K562 (cell line): Measurements from ENCODE around the gene PROM2. TPM values are rescaled to one million over a fixed set of nuclear protein-coding genes. Genes with fewer than 3 reads are reported as not detected.

ENCODE experiments used
- ETV6 ChIP-seq, 3 experiments: fragments of 150-350 bp in 1 of 3; sonication (generic) in 1 of 3; formaldehyde crosslinking in 1 of 3; IDR thresholded peaks; 2 replicates each; pipeline versions ENCODE4 v1.6.1 to v1.8.0; 2014 to 2022; ENCODE audit warnings: borderline replicate concordance in 2 of 3, low read depth in 2 of 3, antibody characterized with exemption in 1 of 3, low read length in 1 of 3, mild to moderate bottlenecking in 1 of 3, missing genetic modification reagents in 1 of 3
- PCBP1 ChIP-seq: fragments of 200-400 bp; formaldehyde crosslinking; IDR thresholded peaks from 2 replicates; pipeline ENCODE4 v1.6.1; 2018; ENCODE audit warnings: mild to moderate bottlenecking, low read depth, low read length; ENCODE audit not compliant: poor library complexity, severe bottlenecking
- PPARD ChIP-seq: fragments of 250-450 bp; sonication (Bioruptor Pico); IDR thresholded peaks from 2 replicates; pipeline ENCODE4 v1.8.0; 2022; ENCODE audit warnings: inconsistent platforms, mild to moderate bottlenecking, moderate library complexity
- RUNX1 ChIP-seq: sonication (generic); IDR thresholded peaks from 2 replicates; pipeline ENCODE4 v1.6.1; 2016; ENCODE audit warnings: antibody characterized with exemption, low read depth
- ZBTB8A ChIP-seq: fragments of 450-650 bp; IDR thresholded peaks from 2 replicates; pipeline ENCODE4 v1.6.1; 2018; ENCODE audit warnings: mild to moderate bottlenecking, moderate library complexity; ENCODE audit not compliant: partially characterized antibody
- polyA plus RNA-seq, 8 experiments: library from polyadenylated mRNA; depleted of rRNA in 4 of 8; stranded (reverse) in 5 of 8; unstranded in 3 of 8; fragments of >200 nt; fragmentation: Nextera tagmentation in 2 of 8; fragmentation: Illumina TruSeq in 1 of 8; extraction: Ambion mirVana in 2 of 8; extraction: Trizol in 1 of 8; gene quantifications; 2 replicates each; pipeline versions ENCODE4 v1.2.1 to v1.2.3, GENCODE V29; 2011 to 2014; ENCODE audit warnings: inconsistent platforms in 1 of 8, missing spikeins in 1 of 8
- total RNA-seq, 7 experiments: library from RNA; depleted of rRNA in 6 of 7; stranded (reverse); fragments of >200 nt in 6 of 7; fragmentation: Illumina TruSeq in 2 of 7; extraction: Trizol in 2 of 7; gene quantifications; 2 replicates each; pipeline versions ENCODE4 v1.2.1 to v1.2.3, GENCODE V29; 2011 to 2021; ENCODE audit warnings: low replicate concordance in 1 of 7
- TF ChIP-seq, protein P1 (sequence below), 3 experiments: fragments of 200-800 bp in 1 of 3; fragments of 250-450 bp in 1 of 3; fragments of 450-650 bp in 1 of 3; sonication (Bioruptor Pico) in 1 of 3; sonication (Bioruptor generic) in 1 of 3; formaldehyde crosslinking in 1 of 3; IDR thresholded peaks; 2 replicates each; pipeline versions ENCODE4 v1.6.1 to v1.8.0; 2016 to 2022; ENCODE audit warnings: mild to moderate bottlenecking in 2 of 3, missing genetic modification characterization in 2 of 3, missing compliant biosample characterization in 1 of 3, moderate library complexity in 1 of 3
- TF ChIP-seq, protein P2 (sequence below): sonication (generic); formaldehyde crosslinking; IDR thresholded peaks from 2 replicates; pipeline ENCODE4 v1.9.0; 2022; ENCODE audit warnings: mild to moderate bottlenecking, missing genetic modification reagents
- TF ChIP-seq, protein P3 (sequence below): fragments of 450-650 bp; IDR thresholded peaks from 2 replicates; pipeline ENCODE4 v1.6.1; 2016; ENCODE audit warnings: mild to moderate bottlenecking

Gene PROM2
- total and polyA plus RNA-seq, 9 of the 15 experiments (the other 6 are each of a cell fraction or from before 2014, with no cell fraction given): not detected

DNA sequence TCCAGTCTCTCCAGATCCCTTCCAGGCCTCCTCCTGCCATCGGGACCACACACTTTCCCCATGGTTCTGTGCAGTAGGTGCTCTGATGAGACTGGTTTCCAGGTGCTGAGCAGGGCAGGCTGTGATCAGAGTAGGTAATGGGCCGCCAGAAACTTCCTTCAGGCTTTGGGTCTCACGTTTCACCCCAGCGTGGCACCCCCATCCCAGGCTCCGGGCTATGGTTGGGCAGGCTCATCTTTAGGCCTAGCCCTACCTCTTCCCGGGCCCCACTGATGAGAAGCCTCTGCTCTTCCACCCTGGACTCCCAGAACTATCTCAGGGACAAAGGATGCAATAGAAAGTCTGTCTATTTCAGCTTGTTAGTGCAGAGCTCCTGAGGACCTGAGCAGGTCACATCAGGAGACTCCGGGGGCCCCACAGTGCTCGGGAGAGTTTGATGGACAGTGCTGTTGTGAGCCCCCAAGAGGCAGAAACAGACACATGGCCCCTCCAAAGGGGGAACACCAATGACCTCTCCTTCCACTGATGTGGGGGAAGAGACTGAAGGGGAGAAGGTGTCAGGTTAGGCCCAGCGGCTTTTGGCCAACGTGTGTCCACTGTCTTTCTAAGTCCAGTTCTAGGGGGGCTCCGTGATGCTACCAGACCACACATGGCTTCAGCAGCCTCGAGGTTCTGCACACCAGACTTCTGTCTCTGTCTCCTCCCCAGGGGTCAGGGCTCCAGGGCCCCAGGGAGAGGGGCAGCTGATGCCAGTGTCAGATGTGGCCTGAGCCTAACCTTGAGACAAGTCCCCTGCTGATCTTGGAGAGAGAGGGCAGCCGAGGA is 5.8 kb upstream of the PROM2 start (continued):
- TF ChIP-seq RUNX1: no peak
- no peak for TF ChIP-seq PPARD (CRISPR knock-in tag)
- no peak for TF ChIP-seq ZBTB8A
- TF ChIP-seq ETV6 (IDR thresholded peaks at IDR 0.05; ENCODE audit: borderline replicate concordance in 1 of 2, low read depth in 2 of 2, low read length in 1 of 2): no peak
- TF ChIP-seq ETV6 (CRISPR knock-in tag; IDR thresholded peaks at IDR 0.05; ENCODE audit: borderline replicate concordance): no peak
- TF ChIP-seq, protein P1, sequence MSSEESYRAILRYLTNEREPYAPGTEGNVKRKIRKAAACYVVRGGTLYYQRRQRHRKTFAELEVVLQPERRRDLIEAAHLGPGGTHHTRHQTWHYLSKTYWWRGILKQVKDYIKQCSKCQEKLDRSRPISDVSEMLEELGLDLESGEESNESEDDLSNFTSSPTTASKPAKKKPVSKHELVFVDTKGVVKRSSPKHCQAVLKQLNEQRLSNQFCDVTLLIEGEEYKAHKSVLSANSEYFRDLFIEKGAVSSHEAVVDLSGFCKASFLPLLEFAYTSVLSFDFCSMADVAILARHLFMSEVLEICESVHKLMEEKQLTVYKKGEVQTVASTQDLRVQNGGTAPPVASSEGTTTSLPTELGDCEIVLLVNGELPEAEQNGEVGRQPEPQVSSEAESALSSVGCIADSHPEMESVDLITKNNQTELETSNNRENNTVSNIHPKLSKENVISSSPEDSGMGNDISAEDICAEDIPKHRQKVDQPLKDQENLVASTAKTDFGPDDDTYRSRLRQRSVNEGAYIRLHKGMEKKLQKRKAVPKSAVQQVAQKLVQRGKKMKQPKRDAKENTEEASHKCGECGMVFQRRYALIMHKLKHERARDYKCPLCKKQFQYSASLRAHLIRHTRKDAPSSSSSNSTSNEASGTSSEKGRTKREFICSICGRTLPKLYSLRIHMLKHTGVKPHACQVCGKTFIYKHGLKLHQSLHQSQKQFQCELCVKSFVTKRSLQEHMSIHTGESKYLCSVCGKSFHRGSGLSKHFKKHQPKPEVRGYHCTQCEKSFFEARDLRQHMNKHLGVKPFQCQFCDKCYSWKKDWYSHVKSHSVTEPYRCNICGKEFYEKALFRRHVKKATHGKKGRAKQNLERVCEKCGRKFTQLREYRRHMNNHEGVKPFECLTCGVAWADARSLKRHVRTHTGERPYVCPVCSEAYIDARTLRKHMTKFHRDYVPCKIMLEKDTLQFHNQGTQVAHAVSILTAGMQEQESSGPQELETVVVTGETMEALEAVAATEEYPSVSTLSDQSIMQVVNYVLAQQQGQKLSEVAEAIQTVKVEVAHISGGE (CRISPR knock-in tag; IDR thresholded peaks at IDR 0.05): no peak
- TF ChIP-seq, protein P2, sequence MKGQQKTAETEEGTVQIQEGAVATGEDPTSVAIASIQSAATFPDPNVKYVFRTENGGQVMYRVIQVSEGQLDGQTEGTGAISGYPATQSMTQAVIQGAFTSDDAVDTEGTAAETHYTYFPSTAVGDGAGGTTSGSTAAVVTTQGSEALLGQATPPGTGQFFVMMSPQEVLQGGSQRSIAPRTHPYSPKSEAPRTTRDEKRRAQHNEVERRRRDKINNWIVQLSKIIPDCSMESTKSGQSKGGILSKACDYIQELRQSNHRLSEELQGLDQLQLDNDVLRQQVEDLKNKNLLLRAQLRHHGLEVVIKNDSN (CRISPR knock-in tag): no peak
- TF ChIP-seq, protein P3, sequence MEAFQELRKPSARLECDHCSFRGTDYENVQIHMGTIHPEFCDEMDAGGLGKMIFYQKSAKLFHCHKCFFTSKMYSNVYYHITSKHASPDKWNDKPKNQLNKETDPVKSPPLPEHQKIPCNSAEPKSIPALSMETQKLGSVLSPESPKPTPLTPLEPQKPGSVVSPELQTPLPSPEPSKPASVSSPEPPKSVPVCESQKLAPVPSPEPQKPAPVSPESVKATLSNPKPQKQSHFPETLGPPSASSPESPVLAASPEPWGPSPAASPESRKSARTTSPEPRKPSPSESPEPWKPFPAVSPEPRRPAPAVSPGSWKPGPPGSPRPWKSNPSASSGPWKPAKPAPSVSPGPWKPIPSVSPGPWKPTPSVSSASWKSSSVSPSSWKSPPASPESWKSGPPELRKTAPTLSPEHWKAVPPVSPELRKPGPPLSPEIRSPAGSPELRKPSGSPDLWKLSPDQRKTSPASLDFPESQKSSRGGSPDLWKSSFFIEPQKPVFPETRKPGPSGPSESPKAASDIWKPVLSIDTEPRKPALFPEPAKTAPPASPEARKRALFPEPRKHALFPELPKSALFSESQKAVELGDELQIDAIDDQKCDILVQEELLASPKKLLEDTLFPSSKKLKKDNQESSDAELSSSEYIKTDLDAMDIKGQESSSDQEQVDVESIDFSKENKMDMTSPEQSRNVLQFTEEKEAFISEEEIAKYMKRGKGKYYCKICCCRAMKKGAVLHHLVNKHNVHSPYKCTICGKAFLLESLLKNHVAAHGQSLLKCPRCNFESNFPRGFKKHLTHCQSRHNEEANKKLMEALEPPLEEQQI: no peak
- TF ChIP-seq PCBP1: no peak
